Stomach (tissue), 9 donors: ENCODE measurements around the gene IFNA14. TPM values are rescaled to one million over a fixed set of nuclear protein-coding genes. Genes with fewer than 3 reads are reported as not detected.

Experiments used
- DNase-seq, 2 donors: peaks; one replicate each; pipeline versions ENCODE4 v3.0.0 to v3.0.0-alpha.2; 2013 to 2019
- H3K27ac ChIP-seq, 5 donors: fragments of 200-600 bp in 4 of 5; sonication (generic) in 4 of 5; one replicate each; pipeline ENCODE4 v1.5.1; 2013 to 2019; ENCODE audit warnings: mild to moderate bottlenecking in 1 of 5, moderate library complexity in 1 of 5
- H3K27me3 ChIP-seq, 3 donors: fragments of 200-600 bp; sonication (generic); one replicate each; pipeline ENCODE4 v1.5.1; 2017 to 2019; ENCODE audit warnings: mixed run types in 1 of 3
- H3K36me3 ChIP-seq, 4 donors: fragments of 200-600 bp; sonication (generic); 1 replicate in 3 of 4; 2 replicates in 1 of 4; pipeline ENCODE4 v1.5.1; 2016 to 2019
- H3K4me1 ChIP-seq, 4 donors: fragments of 200-600 bp; sonication (generic); one replicate each; pipeline ENCODE4 v1.5.1; 2016 to 2019
- H3K4me3 ChIP-seq, 4 donors: fragments of 200-600 bp; sonication (generic) in 3 of 4; one replicate each; pipeline ENCODE4 v1.5.1; 2016 to 2019; ENCODE audit warnings: mild to moderate bottlenecking in 1 of 4
- H3K9me3 ChIP-seq, 4 donors: fragments of 200-600 bp; sonication (generic); one replicate each; pipeline ENCODE4 v1.5.1; 2016 to 2019
- EP300 ChIP-seq: sonication (generic); formaldehyde crosslinking; IDR thresholded peaks from one replicate; pipeline ENCODE4 v1.6.1; 2017; ENCODE audit warnings: antibody characterized with exemption
- POLR2A ChIP-seq, 4 donors: fragments of 450-650 bp; IDR thresholded peaks; one replicate each; pipeline ENCODE4 v1.6.1; 2016; ENCODE audit warnings: antibody characterized with exemption in 4 of 4, control low read depth in 2 of 4, mild to moderate bottlenecking in 1 of 4, moderate library complexity in 1 of 4
- POLR2AphosphoS5 ChIP-seq, 3 donors: sonication (generic); formaldehyde crosslinking; IDR thresholded peaks; one replicate each; pipeline ENCODE4 v1.6.1; 2016; ENCODE audit warnings: antibody characterized with exemption in 3 of 3
- WGBS, 5 donors: extraction: QIAGEN DNeasy Blood & Tissue Kit in 3 of 5; methylation state at CpG; one replicate each; pipeline versions ENCODE4 v1.1.5 to v1.1.7; 2013 to 2018; 5-methylcytosine and 5-hydroxymethylcytosine counted together
- intact Hi-C: fragments of 100-400 bp; cut with DNase I; formaldehyde crosslinking; loops from one replicate; pipeline ENCODE4 v1.15.1; 2023; ENCODE audit warnings: low total_unique reads
- polyA plus RNA-seq, 3 donors: library from polyadenylated mRNA; stranded (reverse); fragments of 200-250 nt; gene quantifications; one replicate each; pipeline ENCODE4 v1.2.3, GENCODE V29; 2013
- total RNA-seq, 5 donors: library from RNA; depleted of rRNA; stranded (reverse); fragments of >200 nt; gene quantifications; one replicate each; pipeline versions ENCODE4 v1.1.0 to v1.2.3, GENCODE V29; 2014 to 2016
- TF ChIP-seq, protein P1 (sequence below), 7 experiments: fragments of 450-650 bp in 4 of 7; fragments of 200-600 bp in 3 of 7; sonication (generic) in 3 of 7; IDR thresholded peaks; one replicate each; pipeline ENCODE4 v1.5.1; 2016 to 2019; ENCODE audit warnings: antibody characterized with exemption in 7 of 7, control low read depth in 2 of 7, mild to moderate bottlenecking in 1 of 7
- donor health status: healthy with polysubstance abuse.
- donor health status: Bipolar disorder and iron deficiency.
- donor health status: healthy.

The IFNA14 gene
- total and polyA plus RNA-seq, 8 donors: not detected

DNA sequence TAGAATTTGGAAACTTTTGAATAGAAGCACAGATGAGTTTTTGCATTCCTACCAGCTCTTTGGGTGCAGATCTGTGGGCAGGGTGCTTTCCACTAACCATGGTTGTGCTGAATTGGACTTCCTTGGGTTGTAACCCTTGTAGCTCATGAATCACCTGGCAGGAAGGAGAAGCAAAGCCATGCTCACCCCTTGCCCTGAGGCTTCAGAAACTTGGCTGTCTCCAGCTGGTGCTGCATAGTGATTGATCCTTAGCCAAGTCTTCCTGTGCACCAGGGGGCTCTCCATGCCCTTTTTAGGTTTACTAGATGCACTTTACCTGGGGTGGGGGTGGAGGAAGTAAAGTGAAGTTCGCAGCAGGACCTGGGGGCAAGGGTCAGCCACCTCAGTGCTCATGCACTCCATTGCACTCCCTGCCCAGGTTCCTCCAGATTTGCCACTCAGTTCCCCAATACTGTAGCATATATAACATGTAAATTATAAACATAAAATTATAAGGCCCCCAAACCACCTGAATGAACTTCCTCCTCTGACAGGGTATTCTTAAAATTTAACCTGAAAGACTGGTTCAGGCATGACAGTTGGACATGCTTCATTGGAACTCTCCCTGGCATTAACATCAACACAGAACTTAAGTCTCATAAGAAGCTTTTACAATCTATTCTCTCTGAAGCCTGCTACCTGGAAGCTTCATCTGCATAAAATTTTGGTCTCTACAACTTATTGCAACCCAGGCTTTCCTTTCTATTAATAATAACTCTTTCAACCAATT is 25.8 kb upstream of the IFNA14 start:
- intact Hi-C loops: no loop called here
- peaks cover 0 to 13% (median 0%) of the 10 kb centered on the region in 3 donors for H3K27me3 ChIP-seq
- no peaks in the 10 kb centered on the region for H3K36me3 ChIP-seq
- no peak overlapping the region for H3K27ac ChIP-seq
- no peak overlapping the region for H3K4me3 ChIP-seq
- DNase-seq: no peak
- peaks cover 0 to under 1% (median under 1%) of the 10 kb centered on the region in 4 donors for H3K9me3 ChIP-seq
- H3K4me1 ChIP-seq: no peaks in the 10 kb centered on the region
- 19 to 58% (median 41%) methylated on average over 1 of the region's 1 CpG for WGBS, 5 donors
- no peak for TF ChIP-seq EP300
- no peak for TF ChIP-seq POLR2A (IDR thresholded peaks at IDR 0.05)
- no peak for TF ChIP-seq POLR2AphosphoS5 (IDR thresholded peaks at IDR 0.05)
- TF ChIP-seq, protein P1, sequence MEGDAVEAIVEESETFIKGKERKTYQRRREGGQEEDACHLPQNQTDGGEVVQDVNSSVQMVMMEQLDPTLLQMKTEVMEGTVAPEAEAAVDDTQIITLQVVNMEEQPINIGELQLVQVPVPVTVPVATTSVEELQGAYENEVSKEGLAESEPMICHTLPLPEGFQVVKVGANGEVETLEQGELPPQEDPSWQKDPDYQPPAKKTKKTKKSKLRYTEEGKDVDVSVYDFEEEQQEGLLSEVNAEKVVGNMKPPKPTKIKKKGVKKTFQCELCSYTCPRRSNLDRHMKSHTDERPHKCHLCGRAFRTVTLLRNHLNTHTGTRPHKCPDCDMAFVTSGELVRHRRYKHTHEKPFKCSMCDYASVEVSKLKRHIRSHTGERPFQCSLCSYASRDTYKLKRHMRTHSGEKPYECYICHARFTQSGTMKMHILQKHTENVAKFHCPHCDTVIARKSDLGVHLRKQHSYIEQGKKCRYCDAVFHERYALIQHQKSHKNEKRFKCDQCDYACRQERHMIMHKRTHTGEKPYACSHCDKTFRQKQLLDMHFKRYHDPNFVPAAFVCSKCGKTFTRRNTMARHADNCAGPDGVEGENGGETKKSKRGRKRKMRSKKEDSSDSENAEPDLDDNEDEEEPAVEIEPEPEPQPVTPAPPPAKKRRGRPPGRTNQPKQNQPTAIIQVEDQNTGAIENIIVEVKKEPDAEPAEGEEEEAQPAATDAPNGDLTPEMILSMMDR (IDR thresholded peaks at IDR 0.05): no peak

DNA sequence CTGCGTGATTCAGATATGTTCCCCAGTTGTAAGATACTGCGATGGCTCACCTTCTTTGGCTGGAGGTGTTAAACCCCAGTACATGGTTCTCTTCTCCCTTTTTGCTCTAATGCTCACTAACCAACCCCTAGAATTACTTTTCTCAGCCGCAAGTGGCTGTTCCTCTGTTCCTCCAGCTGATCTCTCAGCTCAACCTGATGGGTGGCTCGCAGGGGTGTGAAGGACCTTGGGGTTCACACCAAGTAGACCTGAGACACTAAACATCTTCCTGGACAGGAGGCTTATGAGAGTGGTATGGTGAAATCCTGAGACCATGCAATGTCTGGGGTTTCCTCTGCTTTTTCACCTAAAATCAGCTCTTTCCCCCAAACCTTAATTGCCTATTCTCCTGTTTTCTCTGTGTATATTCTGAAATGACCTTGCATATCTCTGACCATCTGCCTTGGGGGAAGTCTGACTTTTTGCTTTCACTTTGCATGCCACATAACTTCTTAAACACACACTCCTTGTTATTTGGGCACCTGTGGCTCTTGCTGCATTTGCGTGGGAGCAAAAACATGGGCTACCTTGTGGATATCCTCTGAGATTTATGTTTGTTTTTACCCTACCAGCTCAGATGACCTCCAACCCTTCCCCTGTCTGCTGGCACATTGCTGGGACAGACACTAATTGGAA is 15.9 kb upstream of the IFNA14 start:
- Histone ChIP-seq H3K4me1 (peaks cover 0 to 9% (median 4%) of the 10 kb centered on the region in 4 donors), H3K9me3 (no peaks in the 10 kb centered on the region), H3K4me3 (no peak overlapping the region), H3K27ac (no peak overlapping the region), H3K36me3 (no peaks in the 10 kb centered on the region), H3K27me3 (no peaks in the 10 kb centered on the region)
- intact Hi-C loops: no loop called here
- WGBS, 5 donors: 66 to 83% (median 75%) methylated on average over 5 of the region's 5 CpGs
- DNase-seq: no peak
- TF ChIP-seq POLR2A (IDR thresholded peaks at IDR 0.05) (no peak), POLR2AphosphoS5 (IDR thresholded peaks at IDR 0.05) (no peak), EP300 (no peak)
- TF ChIP-seq, protein P1 (IDR thresholded peaks at IDR 0.05): no peak

DNA sequence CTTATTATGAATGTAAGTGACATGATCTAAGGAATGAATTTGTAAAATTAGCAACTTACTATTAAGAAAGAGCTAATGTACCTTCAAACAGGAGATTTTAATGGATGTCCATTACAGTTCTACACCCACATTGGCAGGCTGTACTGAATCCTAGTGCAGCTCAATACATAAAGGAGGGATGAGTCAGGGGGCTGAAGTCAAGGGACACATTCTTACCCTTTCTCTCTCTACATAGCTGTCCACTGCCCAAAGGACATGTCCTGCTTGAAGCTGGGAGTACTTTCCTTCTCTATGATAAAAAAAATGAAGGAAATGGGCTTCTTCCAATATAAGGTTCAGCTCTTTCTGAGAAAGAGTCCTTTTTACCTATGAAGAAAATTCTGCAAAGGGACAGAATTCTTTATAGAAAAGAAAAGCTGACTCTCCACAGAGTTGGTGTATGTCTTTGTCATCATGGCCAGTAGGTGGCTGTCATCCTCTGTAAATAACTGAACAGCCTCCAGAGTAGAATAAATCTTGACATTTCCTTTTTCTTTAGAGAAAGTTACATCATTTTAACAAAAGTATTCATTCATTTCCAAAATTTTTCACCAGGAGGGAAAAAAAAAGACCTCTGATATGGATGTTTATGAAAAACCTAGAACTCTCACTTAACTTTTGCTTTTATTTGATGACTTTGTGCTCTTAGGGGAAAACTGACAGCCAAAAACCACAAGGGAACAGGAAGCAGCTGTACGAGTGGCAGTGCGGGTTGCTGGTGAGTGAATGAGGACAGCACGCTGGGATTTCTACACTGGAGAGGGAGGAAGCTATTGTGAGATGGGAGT is 13.1 kb upstream of the IFNA14 start:
- no peaks in the 10 kb centered on the region for H3K9me3 ChIP-seq
- peak in 1 of 2 donors; percentile 55 for DNase-seq
- peaks cover 0 to 9% (median 4%) of the 10 kb centered on the region in 4 donors for H3K4me1 ChIP-seq
- TF ChIP-seq POLR2A (IDR thresholded peaks at IDR 0.05): no peak
- no peak for TF ChIP-seq EP300
- TF ChIP-seq POLR2AphosphoS5 (IDR thresholded peaks at IDR 0.05): no peak
- TF ChIP-seq, protein P1 (IDR thresholded peaks at IDR 0.05): peak in 2 of 7 experiments; percentile 17 to 19
- H3K36me3 ChIP-seq: no peaks in the 10 kb centered on the region
- 0 to 3% (median 1%) methylated on average over 3 of the region's 3 CpGs for WGBS, 5 donors
- no peaks in the 10 kb centered on the region for H3K27me3 ChIP-seq
- H3K4me3 ChIP-seq: no peak overlapping the region
- H3K27ac ChIP-seq: no peak overlapping the region
- intact Hi-C loops: no loop called here

DNA sequence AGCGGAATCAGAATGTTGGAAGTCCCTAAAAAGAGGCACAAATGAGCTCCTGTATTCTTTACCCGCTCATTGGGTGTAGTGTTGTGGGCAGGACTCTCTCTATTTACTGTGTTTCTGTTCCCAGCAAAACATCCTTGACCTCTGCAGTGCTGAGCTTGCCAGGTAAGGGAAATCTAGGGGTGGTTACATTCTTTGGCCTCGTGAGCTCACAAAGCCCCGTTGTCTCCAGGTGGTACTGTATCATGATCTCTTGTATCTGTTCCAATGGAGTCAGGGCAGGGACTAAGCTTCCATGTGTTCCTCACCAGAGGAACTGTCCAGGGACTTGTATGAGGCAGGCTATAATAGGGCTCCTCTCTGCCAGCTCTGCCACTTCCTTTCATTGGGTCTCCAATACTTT is 11.8 kb upstream of the IFNA14 start:
- H3K4me3 ChIP-seq: no peak overlapping the region
- no peaks in the 10 kb centered on the region for H3K27me3 ChIP-seq
- DNase-seq: no peak
- H3K36me3 ChIP-seq: no peaks in the 10 kb centered on the region
- intact Hi-C loops: no loop called here
- no peak overlapping the region for H3K27ac ChIP-seq
- peaks cover 0 to 9% (median 4%) of the 10 kb centered on the region in 4 donors for H3K4me1 ChIP-seq
- no peak for TF ChIP-seq POLR2A (IDR thresholded peaks at IDR 0.05)
- TF ChIP-seq, protein P1 (IDR thresholded peaks at IDR 0.05): no peak
- no peaks in the 10 kb centered on the region for H3K9me3 ChIP-seq
- WGBS, 5 donors: 55 to 58% (median 57%) methylated on average over 4 of the region's 4 CpGs
